GM19193 (cell line): Measurements from ENCODE around the gene LPCAT1.

Experiments used
- POLR2A ChIP-seq: IDR thresholded peaks from 4 replicates; pipeline ENCODE4 v1.6.1; 2011; ENCODE audit not compliant: insufficient read depth, insufficient read length; ENCODE audit errors: extremely low read depth

The LPCAT1 gene

DNA sequence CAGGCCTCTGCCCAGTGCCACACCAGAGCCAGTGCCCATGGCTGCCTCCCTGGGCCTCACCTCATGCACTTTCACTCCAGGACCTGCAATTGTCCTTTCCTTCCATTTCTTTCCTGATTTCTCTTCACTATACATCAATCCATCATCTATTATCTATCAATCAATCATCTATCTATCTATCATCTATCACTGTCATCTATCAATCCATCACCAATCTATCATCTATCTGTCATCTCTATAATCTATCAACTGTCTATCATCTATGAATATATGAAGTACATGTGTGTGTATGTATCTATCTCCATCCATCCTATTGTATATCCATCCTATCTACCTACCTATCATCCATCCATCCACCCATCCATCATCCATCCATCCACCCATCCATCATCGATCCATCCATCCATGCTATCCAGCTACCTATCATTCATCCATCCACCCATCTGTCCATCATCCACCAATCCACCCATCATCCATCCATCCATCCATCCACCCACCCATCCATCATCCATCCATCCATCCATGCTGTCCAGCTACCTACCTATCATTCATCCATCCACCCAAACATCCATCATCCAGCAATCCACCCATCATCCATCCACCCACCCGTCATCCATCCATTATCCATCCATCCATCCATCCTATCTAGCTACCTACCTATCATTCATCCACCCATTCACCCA, 105.4 kb downstream of the LPCAT1 start:
- TF ChIP-seq POLR2A, result no peak

GRCh38 chr5:1417586-1418225, 106.1 kb downstream of the LPCAT1 start:
- no peak for TF ChIP-seq POLR2A

GRCh38 chr5:1416856-1417469, 106.8 kb downstream of the LPCAT1 start:
- TF ChIP-seq POLR2A, result no peak

DNA sequence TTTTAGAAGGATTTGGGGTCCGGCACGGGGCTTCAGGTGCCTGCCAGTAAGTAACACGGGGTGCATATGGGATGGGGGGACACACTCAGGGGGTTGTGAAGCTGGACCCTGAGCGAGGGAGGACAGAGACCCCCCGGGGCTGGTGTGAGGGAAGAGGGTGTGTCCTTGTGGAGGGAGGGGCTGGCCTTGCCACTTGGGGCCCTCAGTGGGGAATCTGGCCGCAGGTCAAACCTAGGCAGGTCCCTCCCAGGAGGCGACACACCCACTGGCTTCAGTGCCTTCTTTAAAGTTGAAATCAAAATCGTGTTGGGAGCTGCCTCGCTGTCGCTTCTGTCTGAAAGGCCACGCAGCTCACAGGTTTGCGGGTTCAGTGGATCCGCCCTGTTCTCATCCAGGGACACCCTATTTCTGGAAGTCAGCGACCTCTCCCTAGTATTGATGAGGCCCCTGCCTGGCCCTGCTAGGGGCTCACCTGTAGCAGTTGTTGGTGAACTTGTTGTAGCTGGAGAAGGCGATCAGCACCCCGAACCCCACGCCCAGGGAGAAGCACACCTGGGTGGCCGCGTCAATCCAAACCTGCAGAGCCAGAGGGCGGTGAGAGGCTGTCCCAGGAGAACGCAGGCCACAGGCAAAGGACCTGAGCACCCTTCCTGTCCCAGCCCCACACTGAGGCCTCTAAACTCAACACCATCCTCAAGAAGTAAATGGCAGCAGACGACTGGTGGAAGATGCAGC, 108.0 kb downstream of the LPCAT1 start:
- TF ChIP-seq POLR2A, result no peak

GRCh38 chr5:1415059-1415425, 108.7 kb downstream of the LPCAT1 start:
- no peak for TF ChIP-seq POLR2A

GRCh38 chr5:1414311-1415058, 109.3 kb downstream of the LPCAT1 start:
- no peak for TF ChIP-seq POLR2A

DNA sequence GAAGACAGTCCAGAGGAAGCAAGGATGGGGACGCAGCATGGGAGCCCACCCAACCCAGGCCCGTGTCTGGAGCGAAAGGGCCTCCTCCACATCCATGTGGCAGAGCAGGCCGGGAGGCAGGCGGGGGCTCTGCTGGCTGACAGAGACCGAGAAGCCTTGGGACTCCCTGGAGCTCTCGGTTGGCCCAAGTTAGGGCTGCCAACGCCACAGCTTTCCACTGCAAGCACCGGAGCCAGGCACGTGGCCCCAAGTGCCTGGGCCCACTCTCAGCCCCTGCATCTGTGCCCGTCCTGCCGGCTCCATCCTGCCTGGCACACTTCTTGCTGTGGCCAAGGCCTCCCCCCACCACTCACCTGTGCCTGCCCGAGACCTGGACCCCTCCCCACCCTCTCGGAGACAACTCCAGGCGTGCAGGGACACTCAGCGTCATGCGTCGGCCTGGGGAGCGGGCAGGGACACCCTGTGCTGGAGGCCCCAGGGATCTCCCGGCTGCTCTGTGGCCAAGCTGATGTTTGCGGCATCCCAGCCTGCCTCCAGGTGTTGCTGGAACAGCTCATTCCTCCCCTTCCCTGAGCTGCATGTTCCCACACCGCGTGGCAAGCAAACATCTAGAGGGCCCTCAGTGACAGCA, 110.0 kb downstream of the LPCAT1 start:
- TF ChIP-seq POLR2A, result no peak

- no peak for TF ChIP-seq POLR2A
These were observed 110.5 kb downstream of the LPCAT1 start for GRCh38 chr5:1413211-1413610.

DNA sequence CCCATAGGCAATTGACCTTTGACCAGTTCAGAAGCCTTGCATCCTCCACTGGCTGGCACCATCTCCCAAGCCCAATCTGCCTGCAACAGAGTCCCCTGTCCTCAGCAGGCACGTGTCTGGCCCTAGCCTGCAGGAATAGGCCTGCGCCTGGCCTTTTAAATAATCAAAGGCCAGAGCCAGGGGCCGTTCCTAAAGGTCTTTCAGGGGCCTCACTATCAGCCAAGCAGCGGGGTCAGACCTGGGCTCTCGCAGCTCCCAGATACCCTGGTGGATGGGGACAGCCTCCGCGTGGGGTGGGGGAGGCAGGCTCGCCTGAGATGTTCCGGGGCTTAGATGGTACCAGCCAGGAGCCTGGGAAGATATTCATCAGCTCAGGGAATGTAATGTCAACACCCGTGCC, 111.1 kb downstream of the LPCAT1 start:
- no peak for TF ChIP-seq POLR2A

DNA sequence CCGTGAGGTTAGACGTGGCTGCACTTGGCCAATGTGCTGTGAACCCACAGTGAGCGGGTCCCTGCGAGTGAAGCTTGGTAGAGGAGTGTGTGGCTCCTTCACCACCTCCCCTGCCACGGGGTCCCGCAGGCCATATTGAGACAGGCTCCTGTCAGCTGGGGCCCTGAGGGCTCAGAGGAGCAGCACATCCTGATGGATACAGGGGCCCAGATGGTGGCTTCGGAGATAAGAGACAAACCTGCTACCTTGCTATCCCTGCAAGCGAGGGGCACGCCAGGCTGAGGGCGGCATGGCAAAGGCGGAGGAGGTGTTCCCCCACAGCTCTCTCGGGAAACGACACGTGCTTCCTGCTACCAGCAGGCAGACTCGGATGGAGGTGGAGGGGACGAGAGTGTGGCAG, 111.6 kb downstream of the LPCAT1 start:
- no peak for TF ChIP-seq POLR2A
